ENCODE results near the gene STRAP. TPM values are rescaled to one million over a fixed set of nuclear protein-coding genes. Genes with fewer than 3 reads are reported as not detected.

STRAP gene
- total and polyA plus RNA-seq, 2 donors (not counting 3 experiments of a cell fraction or from before 2014, with no cell fraction given), result 76.9 to 138 TPM

DNA sequence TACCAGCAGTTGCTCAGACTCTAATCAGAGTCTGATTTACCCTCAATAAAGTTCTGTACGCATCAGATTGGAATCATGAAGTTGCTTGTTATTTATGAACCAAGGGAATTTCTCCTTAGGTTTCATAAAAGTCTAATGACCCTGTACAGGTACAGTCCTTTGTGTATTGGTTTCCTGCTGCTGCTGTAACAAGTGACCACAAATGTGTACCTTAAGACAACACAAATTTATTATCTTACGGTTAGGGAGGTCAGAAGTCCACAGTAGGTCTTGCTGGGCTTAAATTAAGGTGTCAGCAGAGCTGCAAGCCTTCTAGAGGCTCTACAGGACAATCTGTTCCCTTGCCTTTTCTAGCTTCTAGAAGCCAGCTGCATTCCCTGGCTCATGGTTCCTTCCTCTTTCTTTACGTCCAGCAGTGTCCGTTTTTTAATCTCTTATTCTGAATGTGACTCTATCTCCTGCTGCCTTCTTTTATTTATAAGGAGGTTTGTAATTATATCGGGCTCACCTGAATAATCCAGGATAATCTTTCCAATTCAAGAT lies 22.3 kb downstream of the STRAP start:
- no peaks in the 10 kb centered on the region for H3K27me3 ChIP-seq (ENCODE audit: control insufficient read depth in 2 of 2, insufficient read depth in 2 of 2, low read length in 2 of 2)
- TF ChIP-seq, protein P1, sequence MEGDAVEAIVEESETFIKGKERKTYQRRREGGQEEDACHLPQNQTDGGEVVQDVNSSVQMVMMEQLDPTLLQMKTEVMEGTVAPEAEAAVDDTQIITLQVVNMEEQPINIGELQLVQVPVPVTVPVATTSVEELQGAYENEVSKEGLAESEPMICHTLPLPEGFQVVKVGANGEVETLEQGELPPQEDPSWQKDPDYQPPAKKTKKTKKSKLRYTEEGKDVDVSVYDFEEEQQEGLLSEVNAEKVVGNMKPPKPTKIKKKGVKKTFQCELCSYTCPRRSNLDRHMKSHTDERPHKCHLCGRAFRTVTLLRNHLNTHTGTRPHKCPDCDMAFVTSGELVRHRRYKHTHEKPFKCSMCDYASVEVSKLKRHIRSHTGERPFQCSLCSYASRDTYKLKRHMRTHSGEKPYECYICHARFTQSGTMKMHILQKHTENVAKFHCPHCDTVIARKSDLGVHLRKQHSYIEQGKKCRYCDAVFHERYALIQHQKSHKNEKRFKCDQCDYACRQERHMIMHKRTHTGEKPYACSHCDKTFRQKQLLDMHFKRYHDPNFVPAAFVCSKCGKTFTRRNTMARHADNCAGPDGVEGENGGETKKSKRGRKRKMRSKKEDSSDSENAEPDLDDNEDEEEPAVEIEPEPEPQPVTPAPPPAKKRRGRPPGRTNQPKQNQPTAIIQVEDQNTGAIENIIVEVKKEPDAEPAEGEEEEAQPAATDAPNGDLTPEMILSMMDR (IDR thresholded peaks at IDR 0.05; ENCODE audit: extremely low read depth in 1 of 2, insufficient read depth in 1 of 2, low read depth in 1 of 2, low read length in 2 of 2), result no peak
- TF ChIP-seq FOS (IDR thresholded peaks at IDR 0.05; ENCODE audit: borderline replicate concordance, insufficient read depth, low read length) (no peak), POLR2A (IDR thresholded peaks at IDR 0.05; ENCODE audit: low read depth, low read length) (no peak), MYC (IDR thresholded peaks at IDR 0.05; ENCODE audit: low read depth, low read length) (no peak), JUN (IDR thresholded peaks at IDR 0.05; ENCODE audit: borderline replicate concordance, insufficient read depth, insufficient read length, low read depth) (no peak)
- TF ChIP-seq, protein P2, sequence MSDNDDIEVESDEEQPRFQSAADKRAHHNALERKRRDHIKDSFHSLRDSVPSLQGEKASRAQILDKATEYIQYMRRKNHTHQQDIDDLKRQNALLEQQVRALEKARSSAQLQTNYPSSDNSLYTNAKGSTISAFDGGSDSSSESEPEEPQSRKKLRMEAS (IDR thresholded peaks at IDR 0.05; ENCODE audit: insufficient read depth, insufficient read length), result no peak
- intact Hi-C loops (cut with micrococcal nuclease), result no loop called here
- CTCF ChIA-PET, result no interaction called here
- POLR2A ChIA-PET, result no interaction called here
- H3K9ac ChIP-seq (replicated peaks; ENCODE audit: extremely low read depth, insufficient read depth, low read length), result no peak overlapping the region
- no peaks in the 10 kb centered on the region for H4K20me1 ChIP-seq (replicated peaks; ENCODE audit: control insufficient read depth, extremely low read depth, insufficient read depth, low read length)
- peak; percentile 12 for FAIRE-seq
- H3K4me2 ChIP-seq (ENCODE audit: insufficient read depth, low read length), result no peak overlapping the region
- no peak overlapping the region for H3K4me3 ChIP-seq (replicated peaks in 1 of 3; ENCODE audit: insufficient read depth in 1 of 3, low read depth in 1 of 3, low read length in 3 of 3)
- H3K36me3 ChIP-seq (ENCODE audit: control insufficient read depth in 2 of 2, extremely low read depth in 1 of 2, insufficient read depth in 2 of 2, low read length in 2 of 2), result peaks cover 10 to 25% of the 10 kb centered on the region in 2 experiments
- H3K27ac ChIP-seq (ENCODE audit: insufficient read depth, low read depth, low read length), result no peak overlapping the region
- dilution Hi-C loops (cut with MboI; ENCODE audit: extremely low pct_ligation_motif_present, low sequenced_read_pairs), result no loop called here
- DNase-seq (ENCODE audit: low read depth, low spot score), result no peak
- no peak overlapping the region for H2AFZ ChIP-seq (ENCODE audit: low read depth, low read length)
- no TSS peak for BruUV-seq (replicated peaks)
- H3K79me2 ChIP-seq (ENCODE audit: control insufficient read depth, insufficient read depth, low read length), result no peaks in the 10 kb centered on the region
- no peaks in the 10 kb centered on the region for H3K9me1 ChIP-seq (replicated peaks; ENCODE audit: control insufficient read depth, extremely low read depth, insufficient read depth, low read length)
- H3K9me3 ChIP-seq (replicated peaks; ENCODE audit: control insufficient read depth, insufficient read depth, low read length), result no peaks in the 10 kb centered on the region
- H3K4me1 ChIP-seq (ENCODE audit: control insufficient read depth, extremely low read depth, insufficient read depth, low read length), result no peaks in the 10 kb centered on the region

Data from endothelial cell of umbilical vein (primary cell).